ENCODE measurements around the gene LDAF1.
"Not testable (repeated sequence)": the region's sequence is repeated elsewhere in the genome, so short reads cannot be mapped to it uniquely, and the experiment has no call there.

Gene LDAF1

GRCh38 chr16:21158208-21159110 is at the start of gene LDAF1:
Gene LDAF1 (plus strand): TSS chr16:21158674. CDS start chr16:21161183, 2,509 bp downstream.
- TF ChIP-seq POLR2A (IDR thresholded peaks at IDR 0.05; ENCODE audit: extremely low read depth, insufficient read length) (peak; percentile 47), CTCF (IDR thresholded peaks at IDR 0.05; ENCODE audit: low read depth, low read length) (no peak), MAX (IDR thresholded peaks at IDR 0.05; ENCODE audit: low read depth, low read length) (0 out of 2 replicates have a peak, but pooled peaks have one; percentile 26), MYC (IDR thresholded peaks at IDR 0.05; ENCODE audit: low read depth, low read length) (peak; percentile 37; the same call in 1 of the 2 replicates)
- peak; percentile 84 for DNase-seq (ENCODE audit: low read depth)
- peak within 1 kb of the TSS; percentile 53 for H3K4me3 ChIP-seq (ENCODE audit: low read depth, low read length)

GRCh38 chr16:21115551-21115950 is 42.9 kb upstream of the LDAF1 start:
- H3K4me3 ChIP-seq (ENCODE audit: low read depth, low read length); DNase-seq (ENCODE audit: low read depth): not testable (repeated sequence)

GRCh38 chr16:21116148-21116693 is 42.3 kb upstream of the LDAF1 start:
- TF ChIP-seq MAX (IDR thresholded peaks at IDR 0.05; ENCODE audit: low read depth, low read length) (no peak), POLR2A (IDR thresholded peaks at IDR 0.05; ENCODE audit: extremely low read depth, insufficient read length) (no peak), MYC (IDR thresholded peaks at IDR 0.05; ENCODE audit: low read depth, low read length) (no peak), CTCF (IDR thresholded peaks at IDR 0.05; ENCODE audit: low read depth, low read length) (no peak)
- peak overlapping the region; percentile 46 for H3K4me3 ChIP-seq (ENCODE audit: low read depth, low read length)
- peak; percentile 84 for DNase-seq (ENCODE audit: low read depth)

DNA sequence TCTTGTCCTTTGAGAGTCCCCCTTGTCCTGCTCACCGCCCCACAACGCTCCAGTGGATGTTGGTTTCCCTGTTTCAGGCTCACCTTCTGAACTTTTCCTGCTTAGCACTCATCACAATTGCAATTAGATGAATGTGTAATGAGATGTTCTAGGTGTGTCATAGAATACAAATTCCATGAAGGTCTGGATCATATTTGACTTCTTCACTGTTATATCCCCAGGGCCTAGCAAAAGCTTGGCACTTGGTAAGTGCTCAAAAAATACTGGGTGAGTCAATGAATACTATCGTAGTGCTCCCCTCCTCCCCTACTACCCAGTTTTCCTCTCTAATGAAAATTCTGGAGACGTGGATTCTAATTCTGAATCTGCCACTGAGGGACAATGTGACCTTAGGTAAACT is 40.9 kb upstream of the LDAF1 start:
- H3K4me3 ChIP-seq (ENCODE audit: low read depth, low read length): no peak overlapping the region
- no peak for DNase-seq (ENCODE audit: low read depth)
- TF ChIP-seq POLR2A (IDR thresholded peaks at IDR 0.05; ENCODE audit: extremely low read depth, insufficient read length): no peak
- TF ChIP-seq MAX (IDR thresholded peaks at IDR 0.05; ENCODE audit: low read depth, low read length): no peak
- TF ChIP-seq MYC (IDR thresholded peaks at IDR 0.05; ENCODE audit: low read depth, low read length): no peak
- no peak for TF ChIP-seq CTCF (IDR thresholded peaks at IDR 0.05; ENCODE audit: low read depth, low read length)

GRCh38 chr16:21120976-21121520 is 37.4 kb upstream of the LDAF1 start:
- TF ChIP-seq MYC (IDR thresholded peaks at IDR 0.05; ENCODE audit: low read depth, low read length) (no peak), POLR2A (IDR thresholded peaks at IDR 0.05; ENCODE audit: extremely low read depth, insufficient read length) (no peak), MAX (IDR thresholded peaks at IDR 0.05; ENCODE audit: low read depth, low read length) (no peak)
- no peak overlapping the region for H3K4me3 ChIP-seq (ENCODE audit: low read depth, low read length)
- DNase-seq (ENCODE audit: low read depth): no peak

DNA sequence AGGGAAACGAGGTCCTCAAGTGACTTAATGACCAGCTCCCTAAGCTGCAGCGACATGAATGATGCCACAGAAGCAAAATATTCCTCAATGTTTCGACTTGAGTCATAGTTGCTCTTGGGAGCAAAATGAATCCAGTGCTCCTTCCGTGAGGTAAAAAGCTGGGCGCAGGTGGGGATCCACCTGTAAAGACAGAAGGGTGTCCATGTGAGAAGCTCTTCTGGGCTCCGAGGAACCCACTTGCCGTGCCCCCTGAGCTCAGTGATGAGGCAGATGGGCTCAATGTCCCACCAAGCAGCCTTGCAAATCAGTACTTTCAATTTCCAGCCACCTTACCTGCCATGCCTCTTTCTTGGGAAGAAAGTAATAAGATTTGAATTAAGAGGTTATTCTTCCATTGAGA is 33.3 kb upstream of the LDAF1 start:
- TF ChIP-seq MAX (IDR thresholded peaks at IDR 0.05; ENCODE audit: low read depth, low read length) (no peak), MYC (IDR thresholded peaks at IDR 0.05; ENCODE audit: low read depth, low read length) (no peak), CTCF (IDR thresholded peaks at IDR 0.05; ENCODE audit: low read depth, low read length) (no peak), POLR2A (IDR thresholded peaks at IDR 0.05; ENCODE audit: extremely low read depth, insufficient read length) (no peak)
- no peak overlapping the region for H3K4me3 ChIP-seq (ENCODE audit: low read depth, low read length)
- DNase-seq (ENCODE audit: low read depth): no peak
